Measurements from ENCODE around the gene NRN1L.
"Not testable (repeated sequence)": the region's sequence is repeated elsewhere in the genome, so short reads cannot be mapped to it uniquely, and the experiment has no call there.

Gene NRN1L

DNA sequence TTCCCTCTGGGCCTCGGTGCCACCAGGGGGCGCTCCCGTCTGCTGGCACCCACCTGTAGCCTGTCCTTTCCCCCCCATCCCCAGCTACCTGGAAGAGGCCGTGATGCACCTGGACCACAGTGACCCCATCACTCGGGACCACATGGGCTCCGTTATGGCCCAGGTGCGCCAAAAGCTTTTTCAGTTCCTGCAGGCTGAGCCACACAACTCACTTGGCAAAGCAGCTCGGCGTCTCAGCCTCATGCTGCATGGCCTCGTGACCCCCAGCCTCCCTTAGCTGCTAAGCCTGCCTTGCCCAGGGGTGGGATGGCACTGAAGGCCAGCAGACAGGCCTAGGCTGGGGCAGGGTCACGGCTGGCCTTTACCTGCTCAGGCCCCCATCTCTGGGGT is 818 bp upstream of the NRN1L start:
- FAIRE-seq, result no peak

DNA sequence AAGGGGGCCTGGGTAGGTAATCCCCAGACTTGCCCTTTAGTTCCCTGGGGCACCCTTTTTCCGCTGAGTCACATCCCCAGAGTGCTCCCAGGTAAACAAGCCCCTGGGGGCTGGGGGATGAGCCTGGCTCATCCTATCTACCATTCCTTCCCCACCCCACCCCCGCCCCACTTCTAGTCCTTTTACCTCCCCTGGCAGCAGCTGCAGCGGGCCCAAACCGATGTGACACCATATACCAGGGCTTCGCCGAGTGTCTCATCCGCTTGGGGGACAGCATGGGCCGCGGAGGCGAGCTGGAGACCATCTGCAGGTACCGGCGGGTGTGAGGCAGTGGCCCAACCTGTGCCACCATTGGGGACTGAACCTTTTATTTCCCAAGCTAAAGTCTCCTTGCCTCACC is 860 bp downstream of the NRN1L start:
- no peak for FAIRE-seq

DNA sequence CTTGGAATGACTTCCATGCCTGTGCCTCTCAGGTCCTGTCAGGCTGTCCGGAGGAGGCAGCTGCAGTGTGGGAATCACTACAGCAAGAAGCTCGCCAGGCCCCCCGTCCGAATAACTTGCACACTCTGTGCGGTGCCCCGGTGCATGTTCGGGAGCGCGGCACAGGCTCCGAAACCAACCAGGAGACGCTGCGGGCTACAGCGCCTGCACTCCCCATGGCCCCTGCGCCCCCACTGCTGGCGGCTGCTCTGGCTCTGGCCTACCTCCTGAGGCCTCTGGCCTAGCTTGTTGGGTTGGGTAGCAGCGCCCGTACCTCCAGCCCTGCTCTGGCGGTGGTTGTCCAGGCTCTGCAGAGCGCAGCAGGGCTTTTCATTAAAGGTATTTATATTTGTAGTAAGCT is 1.3 kb downstream of the NRN1L start:
- FAIRE-seq, result no peak

DNA sequence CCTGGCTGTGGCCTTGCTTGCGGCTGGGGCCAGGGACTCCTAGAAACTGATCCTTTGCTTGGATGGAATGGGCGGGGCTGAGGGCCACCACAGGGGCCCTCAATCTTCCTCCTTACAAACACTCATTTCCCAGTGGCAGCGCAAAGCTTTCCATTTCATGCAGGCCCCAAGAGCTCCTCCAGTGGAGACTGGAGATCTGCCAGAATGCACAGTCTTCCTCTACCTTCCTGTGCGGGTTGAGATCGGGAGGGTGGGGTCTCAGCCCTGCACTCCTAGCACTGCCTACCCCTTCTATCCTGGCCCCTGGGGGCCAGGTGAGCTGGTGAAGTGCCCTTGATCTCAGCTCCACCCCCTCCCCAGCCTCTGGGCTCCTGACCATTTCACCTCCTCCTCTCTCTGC is 1.7 kb downstream of the NRN1L start:
- no peak for FAIRE-seq

DNA sequence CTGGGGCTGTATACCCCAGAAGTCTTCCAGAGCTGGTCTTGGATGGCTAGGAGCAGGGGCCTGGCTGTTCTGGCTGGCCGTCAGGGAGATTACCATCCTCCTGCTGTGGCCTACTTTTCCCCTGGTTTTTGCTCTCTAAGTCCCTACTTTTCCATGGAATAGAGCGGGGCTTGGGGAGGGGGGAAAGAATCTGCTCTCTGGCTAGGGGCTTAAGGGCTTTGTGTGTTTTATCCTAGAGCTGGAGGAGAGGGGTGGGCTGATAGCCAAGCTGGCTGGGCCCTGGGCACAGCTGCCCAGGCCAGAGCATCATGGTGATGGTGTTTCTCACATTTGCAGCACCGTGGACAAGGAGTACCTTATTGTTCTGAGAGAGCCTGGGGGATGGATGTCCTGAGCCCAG is 3.6 kb downstream of the NRN1L start:
- FAIRE-seq, result no peak

DNA sequence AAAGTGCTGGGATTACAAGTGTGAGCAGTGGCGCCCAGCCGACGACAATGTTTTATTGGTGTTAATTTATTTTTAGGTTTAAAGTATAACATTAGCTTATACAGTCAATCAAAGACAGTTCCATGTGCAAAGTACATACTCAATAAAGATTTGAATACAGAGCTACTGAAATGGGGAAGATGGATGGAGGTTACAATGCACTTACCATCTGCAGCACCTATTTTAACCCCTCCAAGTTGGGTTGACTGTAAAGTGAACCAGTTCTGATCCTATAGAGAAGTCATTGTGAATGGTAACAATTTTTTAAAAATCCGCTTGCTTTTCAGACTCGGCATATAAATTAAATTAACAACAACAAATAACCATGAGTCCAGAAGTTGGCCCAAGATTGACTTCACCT is 7.7 kb downstream of the NRN1L start:
- no peak for FAIRE-seq

DNA sequence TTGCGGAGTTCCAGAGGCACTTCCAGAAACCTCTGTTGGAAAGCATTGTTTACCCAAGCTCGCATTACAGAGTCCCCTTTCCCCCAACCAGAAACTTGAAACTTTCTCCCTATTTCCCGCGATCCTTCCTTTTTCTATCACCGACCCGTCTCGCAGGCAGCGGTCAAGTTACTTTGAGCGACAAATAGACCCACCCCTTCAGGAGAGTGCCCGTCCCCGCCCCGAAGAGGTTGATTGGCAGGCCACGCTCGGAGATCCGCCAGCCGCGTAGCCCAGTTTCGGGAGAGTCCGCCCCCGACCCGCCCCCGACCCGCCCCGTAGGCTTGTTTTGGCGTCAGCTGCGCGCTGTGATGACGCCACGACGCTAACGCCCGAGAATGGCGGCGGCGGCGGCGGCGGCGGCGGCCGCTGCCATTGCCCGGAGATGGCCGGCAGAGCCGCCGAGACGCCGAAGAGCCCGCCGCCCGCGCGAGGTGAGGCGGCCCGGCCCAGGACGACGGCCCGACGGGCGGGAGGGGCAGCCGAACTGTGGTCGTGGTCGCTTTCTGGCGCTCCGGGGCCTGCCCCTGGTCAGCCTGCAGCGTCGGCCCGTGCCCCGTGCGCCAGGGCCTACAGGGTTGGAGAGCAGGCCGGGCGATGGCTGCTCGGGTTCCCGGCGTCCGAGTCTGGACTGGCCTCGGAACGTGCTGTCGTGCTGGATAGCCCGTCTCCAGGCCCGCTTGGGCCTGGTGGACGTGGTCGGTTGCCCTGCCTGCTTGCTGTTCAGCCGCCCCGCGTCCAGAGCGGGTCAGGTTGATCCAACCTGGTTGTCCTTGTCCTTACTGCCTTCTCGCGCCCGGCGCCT is 8.4 kb downstream of the NRN1L start, which contains the start of gene PSKH1:
PSKH1 (plus strand) TSS at position 356 of the 844 bp plus-strand sequence. CDS start 15,496 bp downstream, outside the sequence.
- FAIRE-seq, result no peak

DNA sequence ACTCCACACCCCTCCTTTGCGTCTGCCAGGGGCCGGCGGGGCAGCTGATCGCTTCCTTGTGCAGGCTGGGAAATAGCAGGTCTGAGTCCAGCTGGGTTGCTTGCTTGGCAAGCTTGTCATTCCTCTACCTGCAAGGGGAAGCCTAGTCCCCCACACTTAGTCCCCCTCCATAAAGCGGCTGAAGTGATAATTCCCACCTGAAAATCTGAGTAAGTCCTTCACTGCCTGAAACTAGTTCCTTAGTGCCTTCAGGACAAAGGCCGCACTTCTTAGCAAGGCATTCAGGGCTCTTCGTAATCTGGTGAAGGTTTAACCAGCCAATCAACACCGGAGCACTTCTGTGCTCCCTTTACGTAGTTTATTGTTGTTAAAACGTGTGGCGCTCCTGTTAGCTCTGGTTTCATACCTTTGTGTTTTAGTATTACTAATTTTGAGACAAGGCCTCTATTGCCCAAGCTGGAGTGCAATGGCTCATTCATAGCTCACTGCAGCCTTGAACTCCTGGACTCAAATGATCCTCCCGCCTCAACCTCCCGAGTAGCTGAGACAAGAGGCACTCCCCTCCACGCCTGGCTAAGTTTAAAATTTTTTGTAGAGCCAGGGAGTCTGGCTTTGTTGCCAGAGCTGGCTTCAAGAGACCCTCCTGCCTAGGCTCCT is 9.2 kb downstream of the NRN1L start:
- FAIRE-seq, result no peak

DNA sequence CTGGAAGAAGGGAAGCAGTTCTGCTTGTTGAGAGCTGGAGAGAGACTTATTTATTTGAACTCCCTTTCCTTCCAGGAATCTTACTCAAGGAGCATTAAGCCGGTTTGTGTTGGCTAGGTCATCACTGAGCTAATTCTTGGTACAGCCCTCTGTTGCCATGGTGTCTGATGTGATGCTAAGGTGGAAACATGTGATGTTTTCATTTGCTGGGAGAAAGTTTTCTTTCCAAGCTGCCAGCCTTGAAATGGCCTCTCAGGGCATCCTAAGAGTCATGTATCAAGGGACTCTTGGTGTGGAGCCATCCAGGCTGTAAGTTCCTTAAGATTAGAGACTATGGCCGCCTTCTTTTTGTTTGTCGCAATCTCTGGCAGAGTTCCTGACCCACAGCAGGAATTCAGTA is 12.5 kb downstream of the NRN1L start:
- no peak for FAIRE-seq

DNA sequence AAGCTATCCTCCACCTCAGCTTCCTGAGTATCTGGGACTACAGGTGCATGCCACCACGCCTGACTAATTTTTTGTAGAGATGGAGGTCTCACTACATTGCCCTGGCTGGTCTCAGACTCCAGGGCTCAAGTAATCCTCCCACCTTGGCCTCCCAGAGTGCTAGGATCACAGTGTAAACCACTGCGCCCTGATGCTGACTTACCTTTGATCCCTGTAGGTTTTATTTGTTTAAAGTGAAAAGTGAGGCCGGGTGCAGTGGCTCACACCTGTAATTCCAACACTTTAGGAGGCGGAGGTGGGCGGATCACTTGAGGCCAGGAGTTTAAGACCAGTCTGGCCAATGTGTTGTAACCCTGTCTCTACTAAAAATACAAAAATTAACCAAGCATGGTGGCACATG is 17.0 kb downstream of the NRN1L start:
- FAIRE-seq, result no peak

DNA sequence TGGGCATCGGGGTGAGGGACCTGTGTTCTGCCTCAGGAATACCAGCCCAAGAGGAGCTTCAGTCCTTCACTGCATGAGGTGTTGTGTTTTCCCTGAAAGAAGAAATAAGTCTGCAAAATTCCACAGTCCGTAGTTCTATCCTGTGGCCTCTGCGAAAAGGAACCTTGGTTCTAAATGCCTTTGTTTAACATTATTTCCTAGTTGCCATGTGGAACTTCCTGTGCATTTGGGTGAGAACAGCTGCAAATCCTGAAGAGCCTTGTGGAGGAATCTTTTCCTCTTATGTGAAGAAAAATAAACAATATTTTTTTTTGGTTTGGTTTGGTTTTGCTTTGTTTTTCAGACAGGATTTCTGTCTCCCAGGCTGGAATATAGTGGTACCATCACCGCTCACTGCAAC is 18.1 kb downstream of the NRN1L start:
- no peak for FAIRE-seq

DNA sequence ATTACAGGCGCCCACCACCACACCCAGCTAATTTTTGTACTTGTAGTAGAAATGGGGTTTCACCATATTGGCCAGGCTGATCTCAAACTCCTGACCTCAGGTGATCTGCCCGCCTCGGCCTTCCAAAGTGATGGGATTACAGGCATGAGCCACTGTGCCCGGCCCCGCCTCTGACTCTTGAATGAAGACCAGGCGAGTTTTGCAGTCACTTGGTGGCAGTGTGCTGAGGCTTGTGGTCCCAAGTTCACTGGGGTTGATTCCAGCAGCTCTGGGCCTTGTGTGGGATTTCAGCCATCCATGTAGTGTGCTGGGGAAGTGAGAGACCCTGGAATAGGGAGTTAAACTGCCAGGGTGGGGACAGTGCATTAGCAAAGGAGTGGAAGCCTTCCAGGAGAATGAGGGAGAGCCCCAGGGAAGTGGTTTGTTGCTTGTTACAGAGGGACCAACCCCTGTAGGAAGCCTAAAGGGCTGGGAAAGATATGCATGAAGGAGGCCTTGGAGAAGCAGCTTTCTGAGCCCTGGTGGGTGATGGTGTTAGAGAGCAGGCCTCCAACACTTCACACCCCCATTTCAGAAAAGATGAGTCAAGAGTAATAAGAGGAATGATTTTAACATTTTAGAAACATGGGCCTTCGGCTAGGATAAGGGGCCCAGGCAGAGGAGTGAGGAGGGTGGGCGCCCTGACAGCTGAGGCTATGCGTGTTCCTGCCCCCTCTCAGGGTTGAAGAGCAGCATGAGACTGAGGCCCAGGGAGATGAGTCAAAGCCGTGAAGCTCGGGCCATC is 22.9 kb downstream of the NRN1L start:
- FAIRE-seq, result no peak

DNA sequence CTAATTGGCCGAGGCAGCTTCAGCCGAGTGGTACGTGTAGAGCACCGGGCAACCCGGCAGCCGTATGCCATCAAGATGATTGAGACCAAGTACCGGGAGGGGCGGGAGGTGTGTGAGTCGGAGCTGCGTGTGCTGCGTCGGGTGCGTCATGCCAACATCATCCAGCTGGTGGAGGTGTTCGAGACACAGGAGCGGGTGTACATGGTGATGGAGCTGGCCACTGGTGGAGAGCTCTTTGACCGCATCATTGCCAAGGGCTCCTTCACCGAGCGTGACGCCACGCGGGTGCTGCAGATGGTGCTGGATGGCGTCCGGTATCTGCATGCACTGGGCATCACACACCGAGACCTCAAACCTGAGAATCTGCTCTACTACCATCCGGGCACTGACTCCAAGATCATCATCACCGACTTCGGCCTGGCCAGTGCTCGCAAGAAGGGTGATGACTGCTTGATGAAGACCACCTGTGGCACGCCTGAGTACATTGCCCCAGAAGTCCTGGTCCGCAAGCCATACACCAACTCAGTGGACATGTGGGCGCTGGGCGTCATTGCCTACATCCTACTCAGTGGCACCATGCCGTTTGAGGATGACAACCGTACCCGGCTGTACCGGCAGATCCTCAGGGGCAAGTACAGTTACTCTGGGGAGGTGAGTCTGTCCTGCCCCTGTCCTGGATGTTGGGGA is 24.5 kb downstream of the NRN1L start:
- no peak for FAIRE-seq

DNA sequence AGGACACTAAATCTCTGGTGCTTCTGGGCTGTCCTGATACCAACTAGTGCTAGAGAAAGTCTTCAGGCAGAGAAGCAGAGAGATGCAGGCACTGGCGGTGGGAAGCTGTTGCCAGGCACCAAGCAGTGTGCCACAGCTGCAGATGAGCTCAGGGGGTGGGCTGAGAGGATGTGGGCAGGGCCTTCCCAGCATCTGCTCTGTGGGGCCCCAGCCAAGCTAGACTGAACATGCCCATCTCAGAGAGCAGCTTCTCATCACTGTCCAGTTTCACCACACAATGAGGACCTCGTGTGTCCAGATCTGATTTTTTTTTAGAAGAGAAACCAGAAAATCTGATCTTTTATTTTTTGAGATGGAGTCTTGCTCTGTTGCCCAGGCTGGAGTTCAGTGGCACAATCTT is 25.5 kb downstream of the NRN1L start:
- no peak for FAIRE-seq

DNA sequence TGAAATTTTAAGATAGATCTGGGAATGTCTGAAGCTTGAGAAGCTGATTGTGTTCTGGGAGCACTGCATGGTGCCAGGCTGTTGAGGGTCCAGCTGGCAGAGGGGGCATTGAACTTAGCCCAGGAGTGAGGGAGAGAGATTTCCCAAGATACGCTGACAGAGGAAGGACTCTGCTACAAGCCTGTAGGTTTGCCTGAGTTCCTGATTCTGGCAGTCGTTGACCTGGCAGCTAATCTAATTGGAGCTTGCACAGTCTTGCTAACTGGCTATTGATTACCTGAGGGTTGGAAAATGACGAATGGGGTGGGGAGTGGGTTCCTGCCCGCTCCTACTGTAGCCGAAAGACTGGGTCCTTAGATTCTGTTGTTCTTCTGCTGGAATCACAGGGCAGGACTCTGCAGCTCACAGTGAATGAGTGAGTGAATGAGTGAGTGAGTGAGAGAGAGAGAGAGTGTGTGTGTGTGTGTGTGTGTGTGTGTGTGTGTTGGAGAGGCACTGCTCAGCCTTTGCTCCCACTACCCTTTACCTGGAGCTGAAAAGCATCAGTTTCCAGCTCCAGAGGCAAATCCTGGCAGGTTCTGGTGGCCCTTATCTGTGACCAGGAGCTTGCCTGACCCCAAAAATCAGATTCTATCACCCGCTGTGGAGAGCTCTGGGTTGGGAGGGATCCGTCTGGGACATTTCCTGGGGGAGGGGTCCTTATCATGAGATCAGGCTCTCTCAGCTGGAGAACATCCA is 30.2 kb downstream of the NRN1L start:
- no peak for FAIRE-seq

DNA sequence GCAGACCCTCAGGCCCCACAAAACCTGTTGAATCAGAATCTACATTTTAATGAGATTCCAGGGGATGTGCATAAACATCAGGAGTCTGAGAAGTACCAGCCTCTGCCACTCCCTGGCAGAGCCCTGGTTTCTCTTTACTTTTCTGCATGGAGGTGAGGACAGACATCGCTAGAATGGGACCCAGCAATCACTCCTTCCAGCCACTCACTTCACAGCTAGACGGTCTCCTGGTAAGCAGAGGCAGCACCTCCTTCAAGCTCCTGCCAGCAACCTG is 30.7 kb downstream of the NRN1L start:
- not testable (repeated sequence) for FAIRE-seq

DNA sequence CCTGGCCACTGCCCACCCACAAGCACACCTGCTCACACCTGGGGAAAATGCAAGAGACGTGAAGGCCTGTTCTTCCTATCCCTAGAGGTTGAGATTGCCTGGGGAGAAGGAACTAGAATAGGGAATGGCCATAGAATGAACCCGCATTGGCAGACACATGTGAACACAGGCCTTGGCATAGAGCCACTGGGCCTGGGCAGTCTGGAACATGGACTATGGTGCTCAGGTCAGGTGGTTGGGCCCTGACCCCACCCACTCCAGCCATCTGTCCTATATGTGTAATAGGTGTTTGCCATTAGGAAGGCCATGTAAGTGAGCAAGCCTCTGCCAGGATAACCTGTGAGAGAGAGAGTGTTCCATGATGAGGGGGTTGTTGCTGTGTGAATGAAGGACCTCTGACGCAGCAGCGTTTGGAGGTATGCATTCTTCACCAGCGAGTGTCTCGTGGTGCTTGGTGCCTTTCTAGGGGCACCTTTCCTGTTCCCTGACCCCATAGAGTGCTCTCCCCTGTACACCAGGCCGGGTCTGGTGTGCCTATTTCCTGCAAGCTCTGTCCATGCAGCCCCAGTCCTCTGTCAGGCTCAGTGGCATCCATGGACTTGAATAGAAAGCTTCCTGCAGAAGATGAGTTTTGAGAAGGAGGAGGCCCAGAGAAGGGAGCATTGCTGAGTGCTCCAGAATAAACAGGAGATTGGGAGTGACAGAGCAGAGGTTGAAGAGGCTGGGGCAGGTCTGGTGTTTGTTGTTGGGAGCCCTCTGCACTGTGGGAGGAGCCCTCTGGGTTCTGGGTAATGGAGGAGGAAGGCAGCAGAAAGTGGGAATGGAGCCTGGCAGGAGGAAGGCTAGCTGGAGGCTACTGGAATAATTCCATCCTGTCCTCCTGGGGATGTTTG is 31.4 kb downstream of the NRN1L start:
- FAIRE-seq, result no peak

DNA sequence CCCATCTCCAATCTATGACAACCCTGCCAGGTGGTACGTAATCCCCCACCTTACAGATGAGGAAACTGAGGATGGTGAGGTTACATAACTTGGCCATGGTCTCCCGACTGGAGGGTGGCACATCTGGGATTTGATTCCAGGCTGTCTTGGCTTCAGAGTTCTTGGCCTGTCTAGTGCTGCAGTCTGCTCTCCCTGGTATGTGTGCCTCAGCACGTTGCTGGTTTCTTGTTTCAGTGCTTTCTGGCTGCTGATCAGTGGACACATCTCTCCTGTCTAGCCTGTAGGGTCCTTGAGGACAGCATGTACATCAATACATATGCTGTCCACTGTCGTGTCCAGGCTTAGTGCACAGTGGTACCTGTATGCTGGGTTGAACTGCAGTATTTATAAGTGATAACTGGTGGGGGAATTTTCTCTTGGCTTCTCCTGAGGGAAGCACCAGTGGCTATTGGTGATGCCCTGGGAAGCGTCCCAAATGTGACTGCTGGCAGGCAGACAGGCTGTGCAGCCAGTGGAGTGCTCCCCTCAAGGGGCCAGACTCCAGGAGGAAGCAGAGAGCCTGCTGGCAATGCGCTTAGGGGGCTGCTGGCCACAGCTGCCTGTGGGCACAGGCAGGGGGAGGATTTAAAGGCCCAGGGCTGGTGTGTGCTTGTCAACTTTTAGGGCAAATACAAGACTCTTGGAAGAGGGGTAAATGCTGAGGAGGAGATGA is 32.6 kb downstream of the NRN1L start:
- FAIRE-seq, result no peak

DNA sequence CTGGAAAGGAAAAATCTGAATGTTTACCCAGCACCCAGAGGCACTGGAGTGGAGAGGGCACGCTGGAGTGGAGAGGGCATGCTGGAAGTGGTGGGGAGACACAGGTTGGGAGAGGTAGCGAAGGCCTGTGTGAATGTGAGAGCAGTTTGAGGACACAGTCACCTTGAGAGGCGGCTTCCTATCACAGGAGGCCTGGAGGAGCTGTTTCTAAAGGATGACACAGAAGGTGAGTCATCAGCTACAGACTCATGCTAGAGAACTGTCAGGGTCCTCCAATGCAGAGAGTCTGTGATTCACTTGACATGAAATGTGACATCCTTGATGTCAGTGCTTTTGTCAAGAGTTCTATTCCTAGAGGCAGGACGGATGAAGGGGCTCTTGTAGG is 33.2 kb downstream of the NRN1L start:
- no peak for FAIRE-seq

DNA sequence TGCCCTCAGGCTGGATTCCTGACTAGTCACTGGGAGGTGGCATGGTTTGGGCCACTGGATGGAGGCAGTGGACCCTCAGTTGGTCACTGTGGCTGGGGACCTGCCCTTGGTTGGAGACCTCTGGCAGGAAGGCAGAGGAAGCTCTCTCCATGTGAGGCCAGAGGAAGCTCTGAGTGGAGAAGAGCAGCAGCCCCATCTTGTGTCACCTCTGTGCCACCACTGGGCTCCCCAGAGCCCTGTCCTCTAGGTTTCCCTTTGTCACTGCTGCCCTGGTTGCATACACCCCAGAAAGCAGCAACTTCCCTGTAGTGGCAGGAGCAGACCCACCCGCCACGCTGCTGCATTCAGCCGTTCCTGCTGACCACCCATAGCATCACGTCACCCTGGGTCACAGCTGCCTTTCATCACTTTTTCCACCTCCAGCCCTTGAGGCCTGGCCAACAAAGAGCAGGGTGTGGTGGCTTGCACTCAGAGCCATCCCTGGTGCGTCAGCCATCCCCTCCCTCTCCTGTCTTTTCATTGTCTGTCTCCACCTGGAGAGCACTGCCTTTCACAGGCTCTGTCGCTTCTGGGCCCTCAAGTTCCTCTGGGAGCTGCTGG is 35.0 kb downstream of the NRN1L start:
- no peak for FAIRE-seq

DNA sequence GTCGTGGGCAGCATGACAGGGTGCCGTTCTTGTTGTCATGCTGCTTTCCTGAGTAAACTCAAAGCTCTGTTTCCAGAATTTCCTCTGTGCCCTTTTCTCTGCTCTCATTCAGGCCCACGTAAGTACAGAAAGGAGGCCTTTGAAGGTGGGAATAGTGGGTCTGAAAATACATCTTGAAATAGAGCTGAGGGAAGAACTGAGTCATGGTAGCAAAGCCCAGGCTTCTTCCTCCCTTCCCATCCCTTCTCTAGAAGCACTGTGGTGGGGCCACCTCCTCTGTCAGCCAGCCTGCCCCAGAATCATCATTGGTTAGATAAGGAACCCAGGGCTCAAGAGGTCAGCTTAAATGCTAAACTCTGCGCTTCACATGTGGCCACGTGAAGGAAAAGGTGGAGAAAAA is 37.5 kb downstream of the NRN1L start:
- FAIRE-seq, result no peak

Data from TTC549 (cell line).